SK-MEL-5 (cell line): ENCODE results near the gene MARCHF10. TPM values are rescaled to one million over a fixed set of nuclear protein-coding genes. Genes with fewer than 3 reads are reported as not detected.
"Not testable (repeated sequence)": the region's sequence is repeated elsewhere in the genome, so short reads cannot be mapped to it uniquely, and the experiment has no call there.

Experiments used
- DNase-seq: peaks from one replicate; pipeline ENCODE4 v3.0.0-alpha.2; 2016; ENCODE audit warnings: low read depth, low spot score
- in situ Hi-C: cut with HindIII; loops from 2 replicates; pipeline ENCODE4 v1.10.0; 2016; ENCODE audit warnings: low sequenced_read_pairs, high pct_unique_total_duplicates, low pct_unique_long_range_greater_than_20kb
- total RNA-seq: library from RNA; depleted of rRNA; stranded (reverse); fragments of >200 nt; shearing (Covaris generic); gene quantifications from 2 replicates; pipeline ENCODE4 v1.2.3, GENCODE V29; 2014

Gene MARCHF10
- total RNA-seq, 1 experiment from 2014 or later = 0.03 TPM

DNA sequence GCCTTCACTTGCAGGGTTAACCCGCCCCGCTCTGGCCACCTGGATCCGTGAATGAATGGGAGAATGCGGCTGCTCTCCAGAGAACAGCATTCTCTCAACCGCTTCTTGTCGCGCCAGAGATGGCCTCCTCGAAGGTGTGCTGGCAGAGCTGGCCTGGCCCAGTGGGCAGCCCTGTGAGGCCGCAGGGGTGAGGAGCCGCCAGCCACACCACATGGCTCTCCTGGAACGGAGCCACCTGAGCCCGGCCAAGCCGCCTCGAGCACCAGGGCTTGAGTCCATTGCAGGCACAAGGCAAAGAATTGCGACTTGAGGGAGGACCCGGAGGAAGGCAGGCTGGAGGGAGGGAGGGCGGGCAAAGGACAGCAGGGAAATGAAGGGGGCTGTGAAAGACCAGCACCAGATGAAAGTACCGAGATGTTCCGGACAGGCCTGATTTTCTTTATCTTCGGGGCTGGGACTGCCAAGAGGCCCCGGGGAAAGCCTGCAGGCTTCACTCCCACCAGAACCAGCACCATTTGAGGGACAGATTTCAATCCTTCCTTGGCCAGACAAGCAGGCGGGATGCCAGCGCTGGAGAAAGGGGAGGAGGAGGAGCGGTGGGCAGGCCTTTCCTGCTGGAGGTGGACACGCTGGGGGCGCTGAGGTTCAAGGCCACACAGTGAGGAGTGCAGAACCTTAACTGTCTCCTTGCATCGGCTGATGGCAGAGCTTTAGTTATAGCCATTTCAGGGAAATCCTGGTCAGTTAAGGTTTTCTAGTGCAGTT, 111.2 kb downstream of the MARCHF10 start:
- DNase-seq = no peak
- in situ Hi-C loops = no loop called here

DNA sequence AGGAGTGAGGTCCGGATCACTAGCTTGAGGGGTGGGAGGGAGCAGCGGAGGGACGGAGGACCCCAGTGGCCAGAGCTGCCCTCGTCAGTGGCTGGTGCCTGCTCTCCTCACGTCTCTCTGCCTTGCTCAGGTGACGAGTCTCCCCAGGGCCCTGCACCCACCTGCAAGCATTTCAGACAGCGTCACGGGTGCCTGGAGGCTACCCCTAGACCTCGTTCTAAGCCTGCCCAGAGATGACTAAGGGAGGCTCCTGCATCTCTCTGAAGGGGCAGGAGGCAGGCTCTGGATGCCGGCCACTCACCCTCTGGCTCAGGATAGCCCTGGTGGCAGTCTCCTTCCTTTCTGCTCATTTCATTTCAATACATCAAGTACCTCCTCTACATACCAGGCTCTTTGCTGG, 111.9 kb downstream of the MARCHF10 start:
- in situ Hi-C loops = no loop called here
- no peak for DNase-seq

DNA sequence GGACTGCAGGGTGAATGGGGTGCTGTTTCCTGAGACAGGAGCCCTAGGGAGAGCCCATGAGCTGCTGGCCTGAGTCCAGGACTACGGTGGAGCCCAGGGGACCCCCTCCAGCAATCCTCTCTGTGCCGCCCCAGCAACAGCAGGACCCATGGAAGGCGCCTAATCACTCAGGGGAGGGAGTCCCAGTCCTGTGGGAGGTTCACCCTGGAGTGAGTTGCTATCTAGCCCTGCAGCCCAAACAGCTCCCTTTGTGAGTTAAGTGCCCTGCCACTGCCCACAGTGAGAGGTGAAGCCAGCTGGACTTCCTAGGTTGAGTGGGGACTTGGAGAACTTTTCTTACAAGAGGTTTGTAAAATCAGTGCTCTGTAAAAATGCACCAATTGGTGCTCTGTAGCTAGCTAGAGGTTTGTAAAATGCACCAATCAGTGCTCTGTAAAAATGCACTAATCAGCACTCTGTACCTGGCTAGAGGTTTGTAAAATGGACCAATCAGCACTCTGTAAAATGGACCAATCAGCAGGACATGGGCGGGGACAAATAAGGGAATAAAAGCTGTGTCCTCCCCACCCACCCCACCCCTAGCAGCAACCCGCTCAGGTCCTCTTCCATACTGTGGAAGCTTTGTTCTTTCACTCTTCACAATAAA, 112.9 kb downstream of the MARCHF10 start:
- DNase-seq, in situ Hi-C loops: not testable (repeated sequence)

DNA sequence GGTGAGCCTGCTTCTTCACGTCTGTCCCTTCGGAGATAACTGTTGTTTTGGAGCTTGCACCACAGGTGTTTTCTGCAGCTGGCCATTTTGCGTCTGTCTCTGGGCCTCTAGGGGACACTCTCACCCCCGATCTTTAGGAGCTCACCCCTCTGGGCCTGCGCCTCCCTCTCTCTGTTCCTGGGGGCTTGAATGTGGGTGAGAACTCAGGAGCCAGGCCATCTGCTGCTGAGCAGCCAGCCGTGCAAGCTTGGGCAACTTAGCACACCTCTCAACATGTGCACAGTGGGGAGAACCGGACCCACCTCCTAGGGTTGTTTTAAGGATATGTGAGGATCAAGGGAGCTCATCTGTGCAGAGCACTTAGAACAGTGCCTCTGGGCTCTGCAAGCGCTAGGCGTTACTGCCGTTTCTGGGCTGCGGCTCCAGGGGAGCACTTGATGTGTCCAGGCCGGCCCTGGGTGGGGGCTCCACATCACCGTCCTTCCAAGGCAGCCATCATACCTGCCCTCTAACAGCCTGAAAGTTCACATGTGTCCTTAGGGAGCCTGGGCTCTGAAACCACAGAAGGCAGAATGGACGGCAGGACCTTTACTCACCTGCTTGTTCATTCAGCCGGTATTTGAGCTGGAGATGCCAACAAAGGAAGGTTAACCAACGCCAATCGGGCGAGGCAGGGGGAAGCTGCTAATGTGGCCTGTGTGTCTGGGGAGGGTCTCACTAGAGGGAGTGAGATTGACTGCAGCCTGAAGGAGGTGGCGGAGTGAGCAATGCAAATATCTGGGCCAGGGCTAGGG, 114.3 kb downstream of the MARCHF10 start:
- DNase-seq = no peak
- in situ Hi-C loops = no loop called here

DNA sequence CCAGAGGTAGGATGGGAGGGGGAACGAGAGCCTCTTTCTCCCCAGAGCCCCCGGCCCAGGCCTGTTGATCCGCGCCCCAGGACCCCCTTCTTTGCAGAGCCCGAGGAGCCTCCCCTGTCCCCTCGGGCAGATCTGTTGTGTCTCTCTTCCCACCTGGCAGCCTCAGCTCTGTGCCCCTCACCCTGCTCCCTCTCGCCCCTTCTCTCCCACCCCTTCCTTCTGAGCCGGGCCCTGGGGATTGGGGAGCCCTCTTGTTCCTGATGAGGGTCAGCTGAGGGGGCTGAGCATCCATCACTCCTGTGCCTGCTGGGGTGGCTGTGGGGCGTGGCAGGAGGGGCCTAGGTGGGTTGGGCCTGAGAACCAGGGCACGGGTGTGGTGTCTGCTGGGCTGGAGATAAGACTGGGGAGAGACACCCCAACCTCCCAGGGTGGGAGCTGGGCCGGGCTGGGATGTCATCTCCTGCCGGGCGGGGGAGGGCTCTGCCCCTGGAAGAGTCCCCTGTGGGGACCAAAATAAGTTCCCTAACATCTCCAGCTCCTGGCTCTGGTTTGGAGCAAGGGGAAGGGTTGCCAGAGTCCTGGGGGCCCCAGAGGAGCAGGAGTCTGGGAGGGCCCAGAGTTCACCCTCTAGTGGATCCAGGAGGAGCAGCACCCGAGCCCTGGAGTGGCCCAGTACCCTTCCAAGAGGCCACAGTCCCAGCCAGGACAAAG, 115.2 kb downstream of the MARCHF10 start:
- in situ Hi-C loops = no loop called here
- DNase-seq = peak; percentile 73

DNA sequence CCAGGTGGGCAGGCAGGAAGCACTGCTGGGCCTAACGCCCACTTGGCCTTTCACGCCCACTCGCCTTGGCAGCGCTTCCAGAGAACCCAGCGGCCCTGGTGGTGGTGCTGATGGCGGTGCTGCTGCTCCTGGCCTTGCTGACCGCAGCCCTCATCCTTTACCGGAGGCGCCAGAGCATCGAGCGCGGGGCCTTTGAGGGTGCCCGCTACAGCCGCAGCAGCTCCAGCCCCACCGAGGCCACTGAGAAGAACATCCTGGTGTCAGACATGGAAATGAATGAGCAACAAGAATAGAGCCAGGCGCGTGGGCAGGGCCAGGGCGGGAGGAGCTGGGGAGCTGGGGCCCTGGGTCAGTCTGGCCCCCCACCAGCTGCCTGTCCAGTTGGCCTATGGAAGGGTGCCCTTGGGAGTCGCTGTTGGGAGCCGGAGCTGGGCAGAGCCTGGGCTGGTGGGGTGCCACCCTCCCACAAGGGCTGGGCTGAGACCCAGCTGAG, 115.9 kb downstream of the MARCHF10 start:
- in situ Hi-C loops = no loop called here
- no peak for DNase-seq

DNA sequence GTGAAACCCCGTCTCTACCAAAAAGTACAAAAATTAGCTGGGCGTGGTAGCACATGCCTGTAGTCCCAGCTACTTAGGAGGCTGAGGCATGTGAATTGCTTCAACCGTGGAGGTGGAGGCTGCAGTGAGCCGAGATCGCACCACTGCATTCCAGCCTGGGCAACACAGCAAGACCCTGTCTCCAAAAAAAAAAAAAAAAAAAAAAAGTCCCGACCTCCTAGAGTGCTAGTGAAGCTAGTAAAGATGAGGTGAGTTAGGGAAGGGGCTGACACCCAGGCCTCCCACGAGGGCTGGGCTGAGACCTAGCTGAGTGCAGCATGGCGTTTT, 116.6 kb downstream of the MARCHF10 start:
- DNase-seq, in situ Hi-C loops: not testable (repeated sequence)

DNA sequence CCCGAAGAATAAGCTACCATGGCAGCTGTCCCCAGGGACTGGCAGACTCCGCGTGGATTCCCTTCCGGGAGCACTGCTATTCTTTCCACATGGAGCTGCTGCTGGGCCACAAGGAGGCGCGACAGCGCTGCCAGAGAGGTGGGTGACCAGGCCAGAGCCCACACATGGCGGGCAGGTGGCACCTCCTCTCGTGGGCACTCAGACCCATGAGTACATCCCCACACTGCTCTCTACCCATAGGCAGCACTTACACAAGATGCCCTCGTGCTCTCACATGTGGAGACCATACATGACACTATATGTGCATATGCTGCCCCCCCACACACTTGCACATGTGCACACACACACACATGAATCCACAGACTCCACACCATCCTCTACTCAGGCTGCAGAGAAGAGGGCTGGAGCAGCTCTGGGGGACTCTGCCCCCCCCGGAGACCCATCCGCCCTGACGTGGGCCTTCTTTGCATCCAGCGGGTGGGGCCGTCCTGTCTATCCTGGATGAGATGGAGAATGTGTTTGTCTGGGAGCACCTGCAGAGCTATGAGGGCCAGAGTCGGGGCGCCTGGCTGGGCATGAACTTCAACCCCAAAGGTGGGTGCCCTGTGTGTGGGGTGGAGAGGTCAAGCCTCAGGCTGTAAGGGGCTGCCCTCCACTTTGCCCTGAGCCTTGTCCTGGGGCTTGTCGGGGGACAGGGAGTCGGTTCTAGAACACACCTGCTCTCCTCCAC, 117.8 kb downstream of the MARCHF10 start:
- in situ Hi-C loops = no loop called here
- no peak for DNase-seq

DNA sequence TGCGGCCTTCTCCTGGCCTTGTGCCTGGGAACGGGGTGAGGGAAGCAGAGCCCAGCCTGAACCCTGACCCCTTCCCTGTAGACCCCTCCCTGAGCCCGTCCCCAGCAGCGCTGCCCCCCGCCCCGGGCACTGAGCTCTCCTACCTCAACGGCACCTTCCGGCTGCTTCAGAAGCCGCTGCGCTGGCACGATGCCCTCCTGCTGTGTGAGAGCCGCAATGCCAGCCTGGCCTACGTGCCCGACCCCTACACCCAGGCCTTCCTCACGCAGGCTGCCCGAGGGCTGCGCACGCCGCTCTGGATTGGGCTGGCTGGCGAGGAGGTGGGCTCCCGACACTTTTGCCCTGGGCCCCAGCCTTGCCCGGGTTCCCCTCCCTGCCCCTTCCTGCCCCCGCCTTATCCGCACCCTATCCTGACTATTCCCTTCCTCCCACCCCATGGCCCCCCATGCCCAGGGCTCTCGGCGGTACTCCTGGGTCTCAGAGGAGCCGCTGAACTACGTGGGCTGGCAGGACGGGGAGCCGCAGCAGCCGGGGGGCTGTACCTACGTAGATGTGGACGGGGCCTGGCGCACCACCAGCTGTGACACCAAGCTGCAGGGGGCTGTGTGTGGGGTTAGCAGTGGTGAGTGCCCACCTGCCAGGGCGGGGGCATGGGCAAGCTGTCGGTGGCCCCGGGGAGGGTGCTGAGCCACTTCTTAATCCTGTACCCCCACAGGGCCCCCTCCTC, 118.5 kb downstream of the MARCHF10 start:
- in situ Hi-C loops = no loop called here
- no peak for DNase-seq

DNA sequence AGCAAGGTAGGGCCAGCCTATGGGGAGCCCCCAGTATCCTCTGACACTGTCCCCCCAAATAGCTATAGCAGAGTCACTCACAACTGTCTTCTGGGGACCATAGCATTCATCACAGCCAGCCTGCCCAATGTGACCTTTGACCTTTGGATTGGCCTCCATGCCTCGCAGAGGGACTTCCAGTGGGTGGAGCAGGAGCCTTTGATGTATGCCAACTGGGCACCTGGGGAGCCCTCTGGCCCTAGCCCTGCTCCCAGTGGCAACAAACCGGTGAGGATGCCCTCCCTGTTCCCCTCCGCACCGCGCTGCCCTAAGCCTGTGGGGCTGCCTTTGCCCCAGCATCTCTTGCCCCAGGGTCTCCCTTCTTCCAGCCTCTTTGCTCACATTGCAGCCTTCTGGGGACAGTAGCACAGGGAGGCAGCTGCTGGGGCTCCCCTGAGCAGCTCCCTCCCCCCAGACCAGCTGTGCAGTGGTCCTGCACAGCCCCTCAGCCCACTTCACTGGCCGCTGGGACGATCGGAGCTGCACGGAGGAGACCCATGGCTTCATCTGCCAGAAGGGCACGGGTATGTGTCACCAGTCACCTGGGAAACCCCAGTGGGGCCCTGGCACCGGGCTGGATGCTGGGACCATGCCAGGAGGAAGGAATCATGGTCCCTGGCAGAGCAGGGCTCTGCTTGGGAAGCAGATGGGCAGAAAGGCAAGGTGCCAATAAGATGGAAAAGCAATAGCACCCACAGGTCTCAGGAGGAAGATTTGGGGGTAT, 119.5 kb downstream of the MARCHF10 start:
- in situ Hi-C loops = no loop called here
- no peak for DNase-seq

DNA sequence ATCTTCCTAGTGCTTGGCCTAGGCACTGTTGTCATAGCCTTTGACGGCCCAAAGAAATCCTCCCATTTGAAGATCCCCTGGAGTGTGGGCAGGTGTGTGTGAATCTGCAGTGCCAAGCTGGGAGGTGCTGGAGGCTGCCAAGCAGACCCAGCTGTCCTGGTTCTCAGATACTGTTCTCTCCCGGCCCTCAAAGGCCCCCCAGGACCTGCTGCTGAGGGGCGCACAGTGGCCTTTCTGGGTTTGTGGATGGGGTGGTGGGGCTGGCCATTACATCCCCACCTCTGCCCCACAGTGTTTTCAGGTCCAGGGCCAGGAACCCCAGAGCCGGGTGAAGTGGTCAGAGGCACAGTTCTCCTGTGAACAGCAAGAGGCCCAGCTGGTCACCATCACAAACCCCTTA, 120.1 kb downstream of the MARCHF10 start:
- in situ Hi-C loops = no loop called here
- no peak for DNase-seq

DNA sequence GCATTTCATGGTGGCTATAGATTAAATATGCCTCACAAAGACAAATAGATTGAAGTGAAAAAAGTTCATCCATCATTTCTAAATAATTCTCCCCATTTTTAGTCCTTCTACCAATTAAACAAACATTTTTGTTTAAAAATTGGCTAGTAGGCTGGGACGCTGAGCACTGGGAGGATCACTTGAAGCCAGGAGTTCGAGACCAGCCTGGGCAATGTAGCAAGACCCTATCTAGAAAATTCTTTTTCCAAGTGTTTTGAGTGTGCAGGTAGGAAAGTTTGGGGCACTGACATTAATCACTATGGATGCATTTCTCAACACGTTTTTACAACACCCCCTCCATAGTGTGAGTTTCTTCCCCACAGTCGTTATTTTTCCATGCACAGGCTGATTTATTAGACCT, 123.9 kb downstream of the MARCHF10 start:
- in situ Hi-C loops = no loop called here
- no peak for DNase-seq

DNA sequence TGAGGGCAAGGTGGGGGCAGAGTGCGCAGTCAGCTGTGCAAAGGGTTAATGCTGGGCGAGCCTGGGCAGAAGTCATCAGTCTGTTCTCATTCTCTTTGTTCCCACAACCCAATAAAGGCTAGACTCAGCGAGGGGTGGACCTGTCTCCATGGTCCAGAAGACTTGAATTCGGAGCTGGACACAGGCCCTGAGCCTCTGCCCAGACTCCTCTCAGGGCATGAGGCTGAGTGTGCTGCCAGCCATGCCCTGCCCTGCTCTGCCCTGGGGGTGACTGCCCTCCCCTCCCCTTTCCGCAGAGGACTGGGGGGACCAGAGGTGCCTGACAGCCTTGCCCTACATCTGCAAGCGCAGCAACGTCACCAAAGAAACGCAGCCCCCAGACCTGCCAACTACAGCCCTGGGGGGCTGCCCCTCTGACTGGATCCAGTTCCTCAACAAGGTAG, 126.2 kb downstream of the MARCHF10 start:
- in situ Hi-C loops = no loop called here
- no peak for DNase-seq

DNA sequence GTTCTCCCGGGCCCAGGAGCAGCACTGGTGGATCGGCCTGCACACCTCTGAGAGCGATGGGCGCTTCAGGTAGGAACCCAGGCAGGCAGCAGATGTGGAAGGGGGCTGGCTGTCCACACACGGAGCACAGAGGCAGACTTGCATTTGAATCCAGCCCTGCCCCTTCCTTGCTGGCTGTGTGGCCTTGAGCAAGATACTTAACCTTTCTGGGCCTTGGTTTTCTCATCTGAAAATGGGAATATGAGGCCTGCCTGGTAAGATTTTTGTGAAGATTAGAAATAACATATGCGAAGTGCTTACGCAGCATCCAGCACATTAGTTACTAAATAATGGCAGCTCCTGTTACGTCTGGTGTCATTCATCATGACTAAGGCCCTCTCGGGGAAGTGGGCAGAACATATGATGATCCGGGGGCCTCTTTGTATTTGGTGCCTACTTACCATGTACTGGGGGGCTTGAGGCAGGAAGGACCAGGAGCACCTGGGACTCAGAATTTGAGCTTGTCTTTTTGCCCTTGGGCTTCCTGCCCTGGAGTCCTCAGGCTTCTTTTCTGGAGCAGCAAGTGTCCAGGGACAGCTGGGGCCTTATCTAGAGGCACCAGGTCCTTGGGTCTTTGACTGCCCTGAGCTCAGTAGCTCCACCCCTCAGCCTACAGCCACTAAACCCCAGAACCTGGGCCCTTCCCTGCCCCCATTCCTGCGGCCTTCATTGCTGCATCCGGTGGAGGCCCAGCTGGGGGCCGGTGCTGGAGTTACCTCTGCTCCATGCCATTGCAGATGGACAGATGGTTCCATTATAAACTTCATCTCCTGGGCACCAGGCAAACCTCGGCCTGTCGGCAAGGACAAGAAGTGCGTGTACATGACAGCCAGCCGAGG, 126.8 kb downstream of the MARCHF10 start:
- in situ Hi-C loops = no loop called here
- no peak for DNase-seq

DNA sequence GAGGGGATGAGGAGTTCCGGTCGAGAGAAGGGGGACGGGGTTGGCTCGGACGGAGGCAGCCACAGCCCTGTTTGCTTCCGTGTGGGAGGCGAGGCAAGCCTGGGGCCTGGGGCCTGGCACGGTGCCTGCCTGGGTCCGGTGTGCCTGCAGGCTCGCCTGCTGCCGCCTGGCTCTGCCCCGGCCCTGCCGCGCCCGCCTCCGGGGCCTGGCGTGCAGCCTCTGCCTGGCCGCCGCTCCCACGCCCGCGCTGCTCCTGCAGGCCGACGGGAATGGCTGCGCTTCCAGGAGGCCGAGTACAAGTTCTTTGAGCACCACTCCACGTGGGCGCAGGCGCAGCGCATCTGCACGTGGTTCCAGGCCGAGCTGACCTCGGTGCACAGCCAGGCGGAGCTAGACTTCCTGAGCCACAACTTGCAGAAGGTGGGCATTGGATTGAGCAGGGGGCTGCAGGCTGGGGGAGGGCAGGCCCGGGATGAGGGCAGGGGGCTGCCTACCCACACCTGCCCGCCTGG, 127.5 kb downstream of the MARCHF10 start:
- in situ Hi-C loops = no loop called here
- no peak for DNase-seq
